ENCODE results near the gene CALCB. TPM values are rescaled to one million over a fixed set of nuclear protein-coding genes. Genes with fewer than 3 reads are reported as not detected.
A peak's percentile ranks its signal among the peaks of the same experiment; 100 is the strongest.

The CALCB gene
- total and polyA plus RNA-seq, 7 donors, result 0.28 to 6.1 (median 0.95) TPM; not detected in 2

DNA sequence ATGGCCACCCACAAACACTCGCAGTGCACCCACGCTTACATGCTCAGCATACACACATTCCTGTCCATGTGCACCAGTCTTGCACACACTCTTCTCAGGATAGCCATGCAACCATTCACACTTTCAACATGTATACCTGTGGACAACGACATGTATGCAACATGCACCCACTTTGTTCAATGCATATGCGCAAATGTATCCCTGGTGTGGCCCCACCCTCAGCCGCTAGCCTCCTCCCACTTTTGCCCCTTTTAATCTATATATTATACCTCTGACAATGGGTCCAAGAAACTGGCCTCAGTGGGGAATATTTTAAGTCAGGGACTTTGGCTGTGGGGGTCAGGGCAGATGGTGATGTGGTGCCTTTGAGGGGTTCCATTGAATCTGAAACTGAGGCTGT, 42.3 kb downstream of the CALCB start:
- TF ChIP-seq POLR2A (IDR thresholded peaks at IDR 0.05) (no peak), CTCF (IDR thresholded peaks at IDR 0.05) (no peak), EP300 (IDR thresholded peaks at IDR 0.05) (no peak), POLR2AphosphoS5 (IDR thresholded peaks at IDR 0.05) (no peak)
- Histone ChIP-seq H3K27me3 (peaks cover 0 to 23% (median 12%) of the 10 kb centered on the region in 3 donors), H3K27ac (peak overlapping the region in 2 of 4 donors; percentile 35 to 40), H3K4me3 (peak overlapping the region in 3 of 4 donors; percentile 25 to 41 (median 37)), H3K9me3 (no peaks in the 10 kb centered on the region), H3K36me3 (no peaks in the 10 kb centered on the region), H3K4me1 (peaks cover 0 to 9% (median 7%) of the 10 kb centered on the region in 4 donors)
- 89 to 92% methylated on average over 5 of the region's 5 CpGs for WGBS, 2 donors
- DNase-seq, result no peak
- intact Hi-C loops (cut with DNase I), result no loop called here

DNA sequence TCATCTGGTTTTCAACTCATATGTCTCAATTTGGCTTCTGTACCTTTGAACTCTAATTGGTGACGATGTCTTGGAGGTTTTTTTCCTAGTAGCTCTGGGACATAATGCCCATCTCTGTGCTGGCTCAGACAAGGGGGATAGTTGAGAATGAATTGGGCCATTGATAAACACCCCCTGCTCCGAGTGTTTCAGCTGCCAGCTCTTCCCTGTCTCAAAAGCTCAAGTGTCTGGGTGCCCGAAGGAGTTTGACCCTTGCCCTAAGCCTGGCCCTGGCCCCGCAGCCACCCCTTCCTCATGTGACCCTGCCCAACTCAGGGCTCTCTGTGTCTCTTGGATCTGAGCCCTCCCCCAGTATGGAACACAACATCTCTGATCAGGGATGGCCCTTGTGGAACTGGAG, 44.4 kb downstream of the CALCB start:
- Histone ChIP-seq H3K4me1 (peaks cover 0 to 9% (median 7%) of the 10 kb centered on the region in 4 donors), H3K27me3 (peaks cover 0 to 23% (median 12%) of the 10 kb centered on the region in 3 donors), H3K9me3 (no peaks in the 10 kb centered on the region), H3K27ac (peak overlapping the region in 3 of 4 donors; percentile 6 to 33 (median 28)), H3K4me3 (no peak overlapping the region), H3K36me3 (no peaks in the 10 kb centered on the region)
- no peak for DNase-seq
- TF ChIP-seq POLR2A (IDR thresholded peaks at IDR 0.05) (no peak), EP300 (IDR thresholded peaks at IDR 0.05) (no peak), CTCF (IDR thresholded peaks at IDR 0.05) (no peak), POLR2AphosphoS5 (IDR thresholded peaks at IDR 0.05) (no peak)
- intact Hi-C loops (cut with DNase I), result no loop called here
- WGBS, 2 donors, result 75 to 86% methylated on average over 4 of the region's 4 CpGs

GRCh38 chr11:15118431-15118830, 45.0 kb downstream of the CALCB start:
- peaks cover 0 to 23% (median 12%) of the 10 kb centered on the region in 3 donors for H3K27me3 ChIP-seq
- intact Hi-C loops (cut with DNase I), result no loop called here
- H3K4me3 ChIP-seq, result no peak overlapping the region
- peak overlapping the region in 1 of 4 donors; percentile 6 for H3K27ac ChIP-seq
- no peak for TF ChIP-seq POLR2A (IDR thresholded peaks at IDR 0.05)
- no peak for TF ChIP-seq POLR2AphosphoS5 (IDR thresholded peaks at IDR 0.05)
- TF ChIP-seq CTCF (IDR thresholded peaks at IDR 0.05), result no peak
- no peak for TF ChIP-seq EP300 (IDR thresholded peaks at IDR 0.05)
- no peaks in the 10 kb centered on the region for H3K36me3 ChIP-seq
- peaks cover 0 to 9% (median 7%) of the 10 kb centered on the region in 4 donors for H3K4me1 ChIP-seq
- DNase-seq, result no peak
- no peaks in the 10 kb centered on the region for H3K9me3 ChIP-seq

GRCh38 chr11:15119352-15119751, 46.0 kb downstream of the CALCB start:
- peaks cover 0 to 22% (median 12%) of the 10 kb centered on the region in 3 donors for H3K27me3 ChIP-seq
- no peaks in the 10 kb centered on the region for H3K36me3 ChIP-seq
- intact Hi-C loops (cut with DNase I), result no loop called here
- H3K27ac ChIP-seq, result no peak overlapping the region
- peaks cover 0 to 8% (median 6%) of the 10 kb centered on the region in 4 donors for H3K4me1 ChIP-seq
- 79 to 86% methylated on average over 4 of the region's 4 CpGs for WGBS, 2 donors
- no peaks in the 10 kb centered on the region for H3K9me3 ChIP-seq
- H3K4me3 ChIP-seq, result no peak overlapping the region
- no peak for TF ChIP-seq CTCF (IDR thresholded peaks at IDR 0.05)
- TF ChIP-seq EP300 (IDR thresholded peaks at IDR 0.05), result no peak
- TF ChIP-seq POLR2A (IDR thresholded peaks at IDR 0.05), result no peak
- no peak for TF ChIP-seq POLR2AphosphoS5 (IDR thresholded peaks at IDR 0.05)
- no peak for DNase-seq

- H3K9me3 ChIP-seq, result no peaks in the 10 kb centered on the region
- peaks cover 0 to 3% (median 1%) of the 10 kb centered on the region in 4 donors for H3K4me1 ChIP-seq
- intact Hi-C loops (cut with DNase I), result no loop called here
- 29 to 58% methylated on average over 1 of the region's 1 CpG for WGBS, 2 donors
- H3K27me3 ChIP-seq, result peaks cover 0 to 17% (median 9%) of the 10 kb centered on the region in 3 donors
- H3K27ac ChIP-seq, result no peak overlapping the region
- H3K36me3 ChIP-seq, result no peaks in the 10 kb centered on the region
- no peak overlapping the region for H3K4me3 ChIP-seq
- TF ChIP-seq EP300 (IDR thresholded peaks at IDR 0.05) (no peak), POLR2AphosphoS5 (IDR thresholded peaks at IDR 0.05) (no peak), POLR2A (IDR thresholded peaks at IDR 0.05) (no peak), CTCF (IDR thresholded peaks at IDR 0.05) (no peak)
- DNase-seq, result no peak
Measured at GRCh38 chr11:15119826-15120225, 46.4 kb downstream of the CALCB start.
